ENCODE data around the gene DKC1.
"Not testable (repeated sequence)": the region's sequence is repeated elsewhere in the genome, so short reads cannot be mapped to it uniquely, and the experiment has no call there.

Gene DKC1

GRCh38 chrX:154816326-154816898 is 53.7 kb downstream of the DKC1 start:
- FAIRE-seq; DNase-seq (ENCODE audit: insufficient read length, low spot score): not testable (repeated sequence)

- DNase-seq (ENCODE audit: insufficient read length, low spot score); FAIRE-seq: not testable (repeated sequence)
Measured at GRCh38 chrX:154817048-154817618, 54.5 kb downstream of the DKC1 start.

- no peak for FAIRE-seq
Measured at GRCh38 chrX:154818916-154819770, 56.5 kb downstream of the DKC1 start.

GRCh38 chrX:154819771-154820341 is 57.2 kb downstream of the DKC1 start:
- DNase-seq (ENCODE audit: insufficient read length, low spot score) (no peak), FAIRE-seq (no peak)

More at GRCh38 chrX:154818916-154819770, 56.5 kb downstream of the DKC1 start:
- DNase-seq (ENCODE audit: insufficient read length, low spot score) = no peak

GRCh38 chrX:154821523-154821922 is 58.9 kb downstream of the DKC1 start:
- no peak for FAIRE-seq

GRCh38 chrX:154822029-154822428 is 59.4 kb downstream of the DKC1 start:
- DNase-seq (ENCODE audit: insufficient read length, low spot score) = no peak
- no peak for FAIRE-seq

More at GRCh38 chrX:154821523-154821922, 58.9 kb downstream of the DKC1 start:
- no peak for DNase-seq (ENCODE audit: insufficient read length, low spot score)

- DNase-seq (ENCODE audit: insufficient read length, low spot score) = no peak
- no peak for FAIRE-seq
Measured at GRCh38 chrX:154824638-154825037, 62.0 kb downstream of the DKC1 start.

- FAIRE-seq; DNase-seq (ENCODE audit: insufficient read length, low spot score): not testable (repeated sequence)
Measured at GRCh38 chrX:154825586-154825985, 62.9 kb downstream of the DKC1 start.

Data from HTR-8/SVneo (cell line).